Activated CD4-positive, alpha-beta memory T cell treated with anti-CD3 and anti-CD28 coated beads for 36 hours (primary cell): ENCODE measurements around the gene CLEC4M. TPM values are rescaled to one million over a fixed set of nuclear protein-coding genes. Genes with fewer than 3 reads are reported as not detected.

Source experiments
- CTCF ChIA-PET: fragments of 350-600 bp; sonication (Branson Sonifier 250); formaldehyde crosslinking; loops from one replicate; lab custom pipeline; 2021; ENCODE audit warnings: antibody characterized with exemption, inconsistent platforms; lab: Charles Lee
- POLR2A ChIA-PET: fragments of 350-600 bp; sonication (Branson Sonifier 250); formaldehyde crosslinking; loops from one replicate; lab custom pipeline; 2021; ENCODE audit warnings: antibody characterized with exemption; lab: Charles Lee
- DNase-seq: peaks from one replicate; pipeline ENCODE4 v3.0.0-alpha.2; 2020
- H3K27ac Mint-ChIP-seq: one replicate; pipeline ENCODE4 v1.8.0; 2021; ENCODE audit warnings: mixed read lengths
- H3K27me3 Mint-ChIP-seq: one replicate; pipeline ENCODE4 v1.8.0; 2021; ENCODE audit warnings: mixed read lengths
- H3K36me3 Mint-ChIP-seq: one replicate; pipeline ENCODE4 v1.8.0; 2021; ENCODE audit warnings: mixed read lengths
- H3K4me1 Mint-ChIP-seq: one replicate; pipeline ENCODE4 v1.8.0; 2021; ENCODE audit warnings: low read depth, mixed read lengths
- H3K4me3 Mint-ChIP-seq: one replicate; pipeline ENCODE4 v1.8.0; 2021; ENCODE audit warnings: mild to moderate bottlenecking, mixed read lengths
- H3K9me3 Mint-ChIP-seq: one replicate; pipeline ENCODE4 v1.8.0; 2021; ENCODE audit warnings: mixed read lengths
- intact Hi-C: fragments of 100-400 bp; cut with micrococcal nuclease; formaldehyde crosslinking; loops from one replicate; pipeline ENCODE4 v1.15.1; 2023
- total RNA-seq, 2 experiments: library from RNA; stranded (reverse); gene quantifications; one replicate each; pipeline ENCODE4 v1.2.3, GENCODE V29; 2021

Gene CLEC4M, protein sequence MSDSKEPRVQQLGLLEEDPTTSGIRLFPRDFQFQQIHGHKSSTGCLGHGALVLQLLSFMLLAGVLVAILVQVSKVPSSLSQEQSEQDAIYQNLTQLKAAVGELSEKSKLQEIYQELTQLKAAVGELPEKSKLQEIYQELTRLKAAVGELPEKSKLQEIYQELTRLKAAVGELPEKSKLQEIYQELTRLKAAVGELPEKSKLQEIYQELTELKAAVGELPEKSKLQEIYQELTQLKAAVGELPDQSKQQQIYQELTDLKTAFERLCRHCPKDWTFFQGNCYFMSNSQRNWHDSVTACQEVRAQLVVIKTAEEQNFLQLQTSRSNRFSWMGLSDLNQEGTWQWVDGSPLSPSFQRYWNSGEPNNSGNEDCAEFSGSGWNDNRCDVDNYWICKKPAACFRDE
- not detected for total RNA-seq

DNA sequence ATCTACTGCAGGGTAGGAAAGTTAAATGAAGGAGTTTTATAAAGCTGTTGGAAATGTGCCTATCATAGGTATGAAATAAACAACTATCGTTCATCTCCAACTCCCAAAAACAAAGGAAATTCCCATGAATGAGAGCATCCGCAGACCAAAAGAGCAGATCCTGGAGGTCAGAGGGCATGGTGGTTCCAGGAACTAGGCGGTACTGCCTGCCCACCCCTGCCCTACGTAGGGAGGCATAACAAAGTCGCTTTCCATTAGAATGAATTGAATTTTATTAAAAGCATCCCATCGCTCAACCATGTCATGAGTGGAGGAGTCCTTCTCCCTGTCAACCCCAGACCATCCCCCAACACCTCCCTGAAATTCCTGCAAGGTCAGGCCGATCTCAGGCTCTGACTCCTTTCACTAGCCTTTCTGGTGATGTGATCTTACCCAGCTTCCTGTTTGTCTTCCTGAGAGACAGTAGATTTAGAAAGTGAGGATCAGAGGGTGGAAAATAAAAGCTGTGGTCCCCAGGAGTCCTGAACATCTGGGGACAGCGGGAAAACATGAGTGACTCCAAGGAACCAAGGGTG, at the start of gene CLEC4M:
TSS of gene CLEC4M (plus strand) at position 525 of the 575 bp plus-strand sequence. CDS start at position 549, 24 bp downstream.
- ChIA-PET POLR2A (no interaction called here), CTCF (interaction anchor here (1.6 kb wide), 1 partner anchor 82 kb away, joined by 4 read pairs; the partner anchor contains the start of gene TRAPPC5)
- Mint-ChIP-seq H3K27me3 (peaks cover 18% of the 10 kb centered on the region), H3K36me3 (peaks cover 21% of the 10 kb centered on the region), H3K27ac (no peak within 1 kb of the TSS), H3K4me1 (no peaks in the 10 kb centered on the region), H3K4me3 (no peak within 1 kb of the TSS), H3K9me3 (peaks cover 22% of the 10 kb centered on the region)
- DNase-seq, result no peak
- intact Hi-C loops, result no loop called here

DNA sequence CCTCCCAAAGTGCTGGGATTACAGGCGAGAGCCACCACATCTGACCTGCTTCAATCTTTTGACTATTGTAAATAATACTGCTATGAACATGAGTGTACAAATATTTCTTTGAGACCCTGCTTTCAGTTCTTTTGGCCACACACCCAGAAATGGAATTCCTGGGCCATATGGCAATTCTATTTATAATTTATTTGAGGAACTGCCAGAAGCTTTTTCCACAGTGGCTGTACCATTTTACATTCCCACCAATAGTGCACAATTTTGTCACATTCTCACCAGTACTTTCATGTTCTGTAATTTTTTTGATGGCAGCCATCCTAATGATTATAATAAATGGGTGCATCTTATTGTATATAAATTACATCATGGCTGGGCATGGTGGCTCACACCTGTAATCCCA, 47.4 kb upstream of the CLEC4M start:
- H3K27me3 Mint-ChIP-seq, result no peaks in the 10 kb centered on the region
- no peaks in the 10 kb centered on the region for H3K36me3 Mint-ChIP-seq
- DNase-seq, result no peak
- no peak overlapping the region for H3K27ac Mint-ChIP-seq
- H3K4me1 Mint-ChIP-seq, result peaks cover 5% of the 10 kb centered on the region
- H3K4me3 Mint-ChIP-seq, result no peak overlapping the region
- CTCF ChIA-PET, result interaction anchor here (0.7 to 2.4 kb wide), 2 partner anchors 35 to 58 kb away, joined by 3 to 7 read pairs; partner anchors contain the start of gene TRAPPC5
- intact Hi-C loops, result no loop called here
- H3K9me3 Mint-ChIP-seq, result peaks cover 6% of the 10 kb centered on the region
- POLR2A ChIA-PET, result no interaction called here

DNA sequence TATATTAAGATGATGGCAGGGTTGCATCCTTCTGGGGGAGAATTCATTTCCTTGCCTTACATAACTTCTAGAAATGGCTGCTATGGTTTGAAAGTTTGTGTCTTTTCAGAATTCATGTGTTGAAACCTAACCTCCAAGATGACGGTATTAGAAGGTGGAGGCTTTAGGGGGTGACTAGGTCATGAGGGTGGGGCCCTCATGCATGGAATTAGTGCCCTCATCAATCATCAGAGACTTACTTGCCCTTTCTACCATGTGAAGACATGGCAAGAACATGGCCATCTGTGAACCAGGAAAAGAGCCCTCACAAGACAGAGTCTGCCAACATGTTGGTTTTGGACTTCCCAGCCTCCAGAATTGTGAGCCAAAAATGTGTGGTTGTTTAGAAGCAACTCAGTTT, 46.3 kb upstream of the CLEC4M start:
- ChIA-PET CTCF (interaction anchor here (0.6 kb wide), 1 partner anchor 52 kb away, joined by 4 read pairs; no protein-coding TSS in a partner anchor), POLR2A (no interaction called here)
- H3K9me3 Mint-ChIP-seq, result peaks cover 6% of the 10 kb centered on the region
- H3K4me3 Mint-ChIP-seq, result no peak overlapping the region
- intact Hi-C loops, result no loop called here
- H3K27ac Mint-ChIP-seq, result no peak overlapping the region
- no peak for DNase-seq
- H3K36me3 Mint-ChIP-seq, result no peaks in the 10 kb centered on the region
- H3K27me3 Mint-ChIP-seq, result no peaks in the 10 kb centered on the region
- H3K4me1 Mint-ChIP-seq, result peaks cover 5% of the 10 kb centered on the region

DNA sequence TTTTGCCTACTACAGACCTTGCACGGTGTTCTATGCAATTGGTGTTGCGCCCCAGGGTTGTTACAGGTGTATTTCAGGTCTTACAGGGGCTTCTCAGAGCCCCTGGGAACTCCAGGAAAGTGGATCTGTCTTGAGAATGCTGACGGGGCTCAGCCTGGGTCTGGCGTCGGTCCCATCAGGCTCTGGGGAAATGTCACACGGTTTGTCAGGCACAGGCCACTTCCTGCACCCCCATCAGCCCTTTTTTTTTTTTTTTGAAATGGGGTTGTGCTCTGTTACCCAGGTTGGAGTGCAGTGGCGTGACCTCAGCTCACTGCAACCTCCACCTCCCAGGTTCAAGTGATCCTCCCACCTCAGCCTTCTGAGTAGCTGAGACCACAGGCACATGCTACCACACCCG, 44.4 kb upstream of the CLEC4M start:
- Mint-ChIP-seq H3K4me1 (peaks cover 5% of the 10 kb centered on the region), H3K9me3 (peaks cover 6% of the 10 kb centered on the region), H3K27me3 (peaks cover 5% of the 10 kb centered on the region), H3K36me3 (no peaks in the 10 kb centered on the region), H3K27ac (no peak overlapping the region), H3K4me3 (no peak overlapping the region)
- ChIA-PET POLR2A (no interaction called here), CTCF (interaction anchor here (1.0 kb wide), 1 partner anchor 38 kb away, joined by 3 read pairs; the partner anchor contains the start of gene TRAPPC5)
- DNase-seq, result no peak
- intact Hi-C loops, result no loop called here

DNA sequence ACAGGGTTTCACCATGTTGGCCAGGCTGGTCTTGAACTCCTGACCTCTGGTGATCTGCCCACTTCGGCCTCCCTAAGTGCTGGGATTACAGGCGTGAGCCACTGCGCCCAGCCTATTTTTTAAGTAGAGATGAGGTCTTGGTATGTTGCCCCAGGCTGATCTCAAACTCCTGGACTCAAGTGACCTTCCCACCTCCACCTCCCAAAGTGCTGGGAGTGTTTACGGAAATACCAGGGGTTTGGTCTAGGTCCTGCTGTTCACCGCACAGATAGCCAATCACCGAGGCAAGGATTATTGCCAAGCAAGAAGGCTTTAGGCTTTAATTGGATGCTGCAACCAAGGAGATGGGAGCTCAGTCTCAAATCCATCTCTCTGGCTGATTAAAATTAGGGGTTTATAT, 42.7 kb upstream of the CLEC4M start:
- ChIA-PET POLR2A (no interaction called here), CTCF (no interaction called here)
- no peaks in the 10 kb centered on the region for H3K36me3 Mint-ChIP-seq
- no peaks in the 10 kb centered on the region for H3K4me1 Mint-ChIP-seq
- no peak for DNase-seq
- H3K27me3 Mint-ChIP-seq, result peaks cover 5% of the 10 kb centered on the region
- no peak overlapping the region for H3K4me3 Mint-ChIP-seq
- H3K27ac Mint-ChIP-seq, result no peak overlapping the region
- peaks cover 6% of the 10 kb centered on the region for H3K9me3 Mint-ChIP-seq
- intact Hi-C loops, result no loop called here

DNA sequence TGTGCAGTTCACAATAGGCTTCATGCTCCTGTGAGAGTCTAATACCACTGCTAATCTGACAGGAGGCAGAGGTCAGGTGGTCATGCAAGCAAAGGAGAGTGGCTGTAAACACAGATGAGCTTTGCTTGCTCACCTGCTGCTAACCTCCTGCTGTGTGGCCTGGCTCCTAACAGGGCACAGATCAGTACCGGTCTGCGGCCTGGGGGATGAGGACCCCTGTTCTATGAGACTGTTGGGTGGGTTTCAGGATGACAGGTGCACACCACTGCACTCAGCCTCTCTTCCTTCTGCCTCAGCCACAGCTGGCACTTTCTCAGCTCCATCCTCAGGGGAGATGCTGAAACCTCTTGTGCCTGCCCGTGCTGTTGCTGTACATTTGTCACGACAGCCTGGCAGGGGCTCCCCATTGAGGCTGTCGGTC, 40.8 kb upstream of the CLEC4M start:
- intact Hi-C loops, result no loop called here
- DNase-seq, result no peak
- POLR2A ChIA-PET, result no interaction called here
- Mint-ChIP-seq H3K9me3 (no peaks in the 10 kb centered on the region), H3K36me3 (no peaks in the 10 kb centered on the region), H3K27me3 (peaks cover 7% of the 10 kb centered on the region), H3K27ac (no peak overlapping the region), H3K4me1 (no peaks in the 10 kb centered on the region), H3K4me3 (no peak overlapping the region)
- CTCF ChIA-PET, result interaction anchor here (0.8 kb wide), 1 partner anchor 13 kb away, joined by 3 read pairs; no protein-coding TSS in a partner anchor

DNA sequence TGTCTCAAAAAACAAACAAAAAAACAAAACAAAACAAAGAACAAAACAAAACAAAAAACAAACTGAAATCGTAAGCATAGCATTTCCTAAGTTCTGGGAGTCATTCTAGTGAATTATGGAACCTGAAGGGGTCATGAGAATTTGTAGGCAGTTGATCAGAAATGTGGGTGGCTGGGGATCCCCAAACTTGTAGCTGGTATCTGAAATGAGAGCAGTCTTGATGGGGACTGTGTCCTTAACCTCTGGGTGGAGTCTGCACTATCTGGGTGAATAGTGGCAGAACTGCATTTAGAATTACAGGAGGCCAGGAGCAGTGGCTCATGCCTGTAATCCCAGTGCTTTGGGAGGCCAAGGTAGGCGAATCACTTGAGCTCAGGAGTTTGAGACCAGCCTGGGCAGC, 37.3 kb upstream of the CLEC4M start:
- peaks cover 34% of the 10 kb centered on the region for H3K27me3 Mint-ChIP-seq
- CTCF ChIA-PET, result interaction anchor here (1.2 kb wide), 1 partner anchor 74 kb away, joined by 5 read pairs; no protein-coding TSS in a partner anchor
- intact Hi-C loops, result no loop called here

DNA sequence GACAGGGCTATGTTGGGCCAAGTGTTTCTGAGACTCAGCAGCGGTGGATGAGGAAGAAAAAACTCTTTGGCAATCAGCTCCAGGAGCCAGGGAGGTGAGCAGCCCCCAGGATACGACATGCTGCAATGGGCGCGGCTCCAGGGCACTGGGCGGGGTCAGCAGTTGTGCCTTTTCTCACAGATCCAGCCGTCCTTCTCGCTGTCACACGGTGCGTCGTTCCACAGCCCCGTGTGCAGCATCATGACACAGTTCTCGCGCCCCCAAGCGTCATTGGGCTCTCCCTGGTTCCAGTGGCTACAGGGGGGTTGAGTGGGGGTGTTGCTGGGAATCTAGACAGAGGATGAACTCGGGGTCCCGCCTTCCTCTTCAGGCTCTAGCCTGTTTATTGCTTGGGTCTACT, 33.8 kb upstream of the CLEC4M start:
- intact Hi-C loops, result no loop called here
- no peaks in the 10 kb centered on the region for H3K9me3 Mint-ChIP-seq
- ChIA-PET CTCF (no interaction called here), POLR2A (no interaction called here)
- no peak overlapping the region for H3K27ac Mint-ChIP-seq
- H3K4me1 Mint-ChIP-seq, result peaks cover 9% of the 10 kb centered on the region
- DNase-seq, result no peak
- H3K36me3 Mint-ChIP-seq, result no peaks in the 10 kb centered on the region
- peaks cover 39% of the 10 kb centered on the region for H3K27me3 Mint-ChIP-seq
- no peak overlapping the region for H3K4me3 Mint-ChIP-seq

More for the DNA sequence above, 37.3 kb upstream of the CLEC4M start:
- DNase-seq, result no peak
- Mint-ChIP-seq H3K4me1 (peaks cover 9% of the 10 kb centered on the region), H3K4me3 (no peak overlapping the region), H3K27ac (no peak overlapping the region), H3K9me3 (no peaks in the 10 kb centered on the region), H3K36me3 (no peaks in the 10 kb centered on the region)
- POLR2A ChIA-PET, result no interaction called here

DNA sequence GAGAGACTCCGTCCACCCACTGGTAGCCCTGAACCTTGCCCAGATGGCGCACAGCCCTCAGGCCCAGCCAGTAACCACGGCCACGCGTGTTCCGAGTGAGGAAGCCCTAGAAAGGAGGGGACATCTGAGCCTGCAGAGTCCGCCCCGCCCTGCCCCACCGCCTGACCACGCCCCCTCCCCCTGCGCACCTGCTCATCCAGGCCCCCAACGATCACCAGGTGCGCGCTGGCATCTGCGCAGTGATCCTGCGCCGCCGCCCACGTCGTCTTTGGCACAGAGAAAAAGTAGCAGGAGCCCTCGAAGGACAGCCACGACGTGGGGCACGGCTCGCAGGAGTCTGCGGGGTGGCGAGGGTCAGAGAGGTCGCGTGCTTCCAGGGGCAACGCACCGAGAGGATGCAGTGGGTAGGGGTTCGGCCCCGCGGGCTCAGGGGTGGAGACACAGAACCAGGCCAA, 33.2 kb upstream of the CLEC4M start:
- DNase-seq, result no peak
- Mint-ChIP-seq H3K4me3 (no peak overlapping the region), H3K4me1 (peaks cover 9% of the 10 kb centered on the region), H3K27me3 (peaks cover 42% of the 10 kb centered on the region), H3K36me3 (no peaks in the 10 kb centered on the region), H3K9me3 (no peaks in the 10 kb centered on the region), H3K27ac (no peak overlapping the region)
- intact Hi-C loops, result no loop called here
- CTCF ChIA-PET, result no interaction called here
- POLR2A ChIA-PET, result no interaction called here

DNA sequence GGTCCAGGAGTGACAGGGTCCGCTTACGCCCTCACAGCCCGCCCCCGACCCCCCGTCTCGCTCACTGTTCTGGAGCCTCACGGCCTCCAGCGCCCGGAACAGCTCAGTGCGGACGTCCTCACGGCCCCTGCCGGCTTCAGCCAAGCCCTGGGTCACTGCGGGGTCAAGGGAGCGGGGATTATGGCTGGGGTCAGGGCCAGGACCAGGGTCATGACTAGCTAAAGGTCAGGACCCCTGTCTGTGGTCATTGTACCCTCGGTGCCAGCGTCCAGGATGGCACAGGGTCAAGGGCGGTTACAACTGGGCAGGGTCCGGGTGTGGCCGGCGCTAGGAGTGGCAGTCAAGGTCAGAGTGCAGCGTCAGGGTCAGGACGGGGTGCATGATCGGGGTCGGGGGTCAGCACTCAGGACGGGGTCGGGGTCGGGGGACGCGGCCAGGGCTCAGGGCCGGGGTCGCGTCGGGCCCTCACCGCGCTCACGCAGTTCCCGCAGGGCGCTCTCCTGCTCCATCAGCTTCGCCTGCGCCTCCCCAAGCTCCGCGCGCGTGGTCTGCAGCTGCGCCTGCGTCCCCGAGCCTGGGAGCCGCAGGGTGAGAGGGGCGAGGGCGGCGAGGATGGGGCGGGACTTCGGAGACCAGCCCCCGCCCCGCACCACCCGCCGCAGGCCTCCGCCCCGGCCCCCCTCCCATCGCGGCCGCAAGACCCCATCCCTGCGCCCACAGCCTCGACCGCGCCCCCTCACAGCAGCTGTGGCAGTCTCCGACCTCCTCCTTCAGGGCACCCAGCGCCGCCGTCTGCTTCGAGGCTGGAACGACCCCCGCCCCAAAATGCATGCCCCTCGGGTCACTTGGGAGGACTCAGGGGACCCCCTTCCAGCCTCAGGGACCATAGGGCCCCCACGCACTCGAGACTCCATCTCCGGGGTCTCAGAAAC, 32.5 kb upstream of the CLEC4M start:
- intact Hi-C loops, result no loop called here
- no peak for DNase-seq
- no peak overlapping the region for H3K27ac Mint-ChIP-seq
- H3K4me1 Mint-ChIP-seq, result peaks cover 9% of the 10 kb centered on the region
- H3K27me3 Mint-ChIP-seq, result peaks cover 45% of the 10 kb centered on the region
- no peaks in the 10 kb centered on the region for H3K36me3 Mint-ChIP-seq
- no peaks in the 10 kb centered on the region for H3K9me3 Mint-ChIP-seq
- ChIA-PET CTCF (no interaction called here), POLR2A (no interaction called here)
- H3K4me3 Mint-ChIP-seq, result no peak overlapping the region

DNA sequence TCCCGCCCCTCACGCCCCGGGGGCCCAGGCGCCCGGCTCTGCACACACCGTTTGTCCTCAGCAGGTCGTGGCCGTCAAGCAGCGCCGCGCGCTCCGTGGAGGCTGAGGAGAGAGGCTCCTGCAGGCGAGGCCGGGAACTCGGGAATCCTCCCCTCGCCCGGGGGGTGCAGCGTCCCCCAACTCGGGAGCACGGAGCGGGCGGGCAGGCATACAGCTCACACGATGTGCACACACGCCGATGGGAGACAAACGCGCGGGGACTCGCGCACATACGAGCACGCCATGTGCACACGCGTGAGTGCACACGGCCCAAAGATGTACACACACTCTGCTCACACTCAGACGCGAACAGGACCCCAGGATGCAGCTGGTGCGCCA, 31.8 kb upstream of the CLEC4M start:
- Mint-ChIP-seq H3K4me3 (no peak overlapping the region), H3K36me3 (no peaks in the 10 kb centered on the region), H3K27ac (no peak overlapping the region), H3K27me3 (peaks cover 47% of the 10 kb centered on the region), H3K9me3 (no peaks in the 10 kb centered on the region), H3K4me1 (peaks cover 9% of the 10 kb centered on the region)
- ChIA-PET CTCF (interaction anchor here (0.7 kb wide), 1 partner anchor 50 kb away, joined by 4 read pairs; the partner anchor contains the start of gene TRAPPC5), POLR2A (no interaction called here)
- DNase-seq, result no peak
- intact Hi-C loops, result no loop called here
